DMS53 (cell line): ENCODE results near the gene FES.
A peak's percentile ranks its signal among the peaks of the same experiment; 100 is the strongest.
"Not testable (repeated sequence)": the region's sequence is repeated elsewhere in the genome, so short reads cannot be mapped to it uniquely, and the experiment has no call there.

Experiments
- DNase-seq: peaks from one replicate; lab custom pipeline; 2025; lab: John Stamatoyannopoulos, UW

FES gene

DNA sequence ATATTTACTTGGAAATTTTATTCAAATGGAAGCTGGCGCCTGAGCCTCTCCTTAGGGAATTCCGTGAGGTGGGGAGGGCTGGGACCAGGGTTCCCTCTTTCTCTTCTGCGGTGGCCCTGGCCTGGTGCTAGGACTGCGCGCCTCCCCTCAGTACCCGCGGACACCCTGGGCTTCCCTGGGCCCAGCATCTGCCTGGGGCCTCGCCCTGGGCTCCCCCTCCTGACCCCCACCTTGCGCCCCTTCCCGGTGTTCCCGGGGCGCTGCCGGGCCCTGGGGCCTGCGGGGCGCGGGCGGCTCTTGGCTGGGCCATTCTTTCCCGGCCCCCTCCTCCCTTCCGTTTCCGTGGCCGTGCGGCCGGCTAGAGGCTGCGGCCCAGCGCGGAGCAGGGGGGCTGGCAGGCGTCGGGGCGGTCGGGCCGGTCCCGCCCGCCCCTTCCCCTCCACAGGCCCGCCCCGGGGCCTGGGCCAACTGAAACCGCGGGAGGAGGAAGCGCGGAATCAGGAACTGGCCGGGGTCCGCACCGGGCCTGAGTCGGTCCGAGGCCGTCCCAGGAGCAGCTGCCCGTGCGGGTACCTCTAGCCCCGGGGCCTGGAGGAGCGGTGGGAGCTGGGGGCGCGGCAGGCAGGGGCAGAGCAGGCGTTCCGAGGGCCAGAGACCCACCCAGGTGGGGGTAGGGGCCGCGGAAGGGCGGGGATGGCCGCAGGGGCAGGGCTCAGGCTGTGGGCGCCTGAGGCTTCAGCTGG lies at the start of gene FES:
Gene FES, plus strand, starts transcription at position 529 of the 743 bp plus-strand sequence. CDS start 542 bp downstream, outside the sequence.
- no peak for DNase-seq

DNA sequence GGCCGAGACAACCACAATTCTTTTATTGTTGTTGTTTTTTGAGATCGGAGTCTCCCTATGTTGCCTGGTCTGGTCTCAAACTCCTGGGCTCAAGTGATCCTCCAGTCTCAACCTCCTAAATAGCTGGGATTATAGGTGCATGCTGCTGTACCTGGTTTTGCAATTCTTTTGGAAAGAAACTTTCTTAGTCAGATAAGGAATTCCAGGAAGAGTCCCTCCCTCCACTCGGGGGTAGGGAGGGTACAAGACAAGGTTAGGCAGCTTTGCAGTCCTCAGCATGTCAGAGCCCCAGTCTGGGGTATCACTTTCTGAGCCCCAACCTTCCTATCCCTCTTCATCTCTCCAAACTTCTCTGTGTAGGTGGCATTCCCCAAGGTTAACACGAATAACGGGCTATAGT lies 49.7 kb upstream of the FES start:
- no peak for DNase-seq

GRCh38 chr15:90836296-90836871 lies 47.9 kb upstream of the FES start:
- peak; percentile 82 for DNase-seq

- DNase-seq, result no peak
Measured at GRCh38 chr15:90837094-90837493, 47.2 kb upstream of the FES start.

- DNase-seq, result no peak
Measured at GRCh38 chr15:90838139-90838538, 46.2 kb upstream of the FES start.

- DNase-seq, result no peak
Measured at GRCh38 chr15:90838544-90838943, 45.8 kb upstream of the FES start.

DNA sequence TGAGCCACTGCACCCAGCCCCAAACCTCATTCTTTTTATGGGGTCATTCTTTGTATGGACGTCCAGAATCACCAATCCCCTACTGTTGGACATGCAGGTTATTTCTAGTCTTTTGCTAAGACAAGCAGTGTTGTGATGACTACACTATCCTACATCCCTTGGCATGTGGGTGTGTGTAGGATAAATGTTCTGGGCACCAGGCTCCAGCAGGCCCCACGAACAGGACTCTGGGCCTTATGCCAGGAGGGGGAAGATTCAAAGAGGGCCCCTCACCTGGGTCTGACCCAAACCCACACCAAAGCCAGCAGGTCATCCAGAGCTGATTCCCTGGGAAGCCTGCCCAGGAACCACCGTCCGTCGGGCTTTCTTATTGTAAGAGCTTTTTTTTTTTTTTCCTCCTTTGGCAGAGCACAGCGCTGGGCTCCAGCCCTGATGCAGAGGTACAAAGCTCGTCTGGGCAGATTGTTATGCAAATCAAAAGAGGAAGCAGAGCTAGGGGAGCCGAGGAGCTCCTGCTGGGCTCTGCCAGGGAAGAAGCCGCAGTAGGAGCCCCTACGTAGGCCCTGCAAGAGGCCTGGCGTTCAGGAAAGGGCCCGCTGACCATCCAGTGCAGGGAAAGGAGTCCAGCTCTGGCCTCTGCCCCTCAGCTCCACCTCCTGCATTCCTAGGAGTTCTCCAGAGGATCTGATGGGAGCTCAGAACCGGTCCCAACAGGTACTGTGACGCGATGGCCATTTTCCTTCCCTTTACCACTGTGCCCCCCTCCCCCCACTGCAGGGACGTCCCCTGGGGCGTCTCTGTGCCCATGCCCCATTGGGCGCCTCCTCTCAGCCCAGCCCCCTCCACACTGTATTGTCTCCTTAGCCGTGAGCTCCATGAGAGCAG lies 44.9 kb upstream of the FES start:
- peak; percentile 59 for DNase-seq

DNA sequence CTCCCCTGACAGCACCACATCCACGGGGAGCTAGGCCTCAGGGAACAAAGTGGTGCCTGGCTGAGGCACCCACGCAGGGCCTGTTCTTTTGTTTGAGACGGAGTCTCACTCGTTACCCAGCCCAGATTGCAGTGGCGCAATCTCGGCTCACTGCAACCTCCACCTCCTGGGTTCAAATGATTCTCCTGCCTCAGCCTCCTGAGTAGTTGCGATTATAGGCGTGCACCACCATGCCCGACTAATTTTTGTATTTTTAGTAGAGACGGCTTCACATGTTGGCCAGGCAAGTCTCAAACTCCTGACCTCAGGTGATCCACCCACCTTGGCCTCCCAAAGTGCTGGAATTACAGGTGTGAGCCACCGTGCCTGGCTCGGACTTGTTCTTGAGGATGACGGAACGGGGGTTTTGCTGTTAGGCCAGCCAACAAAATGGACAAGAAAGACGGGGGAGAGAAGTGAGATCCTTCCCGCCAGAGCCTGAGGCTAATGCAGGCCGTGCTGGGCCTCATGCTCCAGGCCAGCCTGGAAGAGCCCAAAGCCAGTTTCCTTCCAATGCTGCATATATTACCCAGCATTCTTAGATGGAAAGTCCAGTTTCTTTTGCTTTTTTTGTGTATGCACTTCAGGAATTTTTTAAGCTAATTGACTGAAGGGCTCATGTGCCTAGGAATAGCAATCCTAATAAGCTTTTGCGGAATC lies 44.0 kb upstream of the FES start:
- DNase-seq, result no peak

DNA sequence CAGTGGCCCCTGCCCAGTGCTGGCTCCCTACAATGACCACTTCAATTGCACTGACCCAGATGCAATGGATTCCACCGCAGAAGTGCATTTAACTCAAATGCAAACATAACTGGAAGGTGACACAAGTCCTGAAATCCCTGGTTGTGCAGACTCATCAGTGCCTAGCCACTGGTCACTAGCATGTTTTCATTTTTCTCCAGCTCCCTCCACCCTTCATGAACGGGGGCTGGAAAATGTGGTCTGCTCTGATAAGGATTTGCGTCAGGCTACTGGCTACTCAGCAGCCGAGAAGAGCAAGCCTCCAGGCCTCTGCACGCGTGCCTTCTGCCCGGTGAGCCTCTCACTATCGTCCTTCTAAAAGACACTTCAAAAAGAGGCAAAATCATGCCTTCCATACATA lies 43.4 kb upstream of the FES start:
- no peak for DNase-seq

GRCh38 chr15:90844696-90845095 lies 39.6 kb upstream of the FES start:
- DNase-seq, result no peak

GRCh38 chr15:90845201-90845949 lies 38.9 kb upstream of the FES start:
- DNase-seq, result peak; percentile 80

DNA sequence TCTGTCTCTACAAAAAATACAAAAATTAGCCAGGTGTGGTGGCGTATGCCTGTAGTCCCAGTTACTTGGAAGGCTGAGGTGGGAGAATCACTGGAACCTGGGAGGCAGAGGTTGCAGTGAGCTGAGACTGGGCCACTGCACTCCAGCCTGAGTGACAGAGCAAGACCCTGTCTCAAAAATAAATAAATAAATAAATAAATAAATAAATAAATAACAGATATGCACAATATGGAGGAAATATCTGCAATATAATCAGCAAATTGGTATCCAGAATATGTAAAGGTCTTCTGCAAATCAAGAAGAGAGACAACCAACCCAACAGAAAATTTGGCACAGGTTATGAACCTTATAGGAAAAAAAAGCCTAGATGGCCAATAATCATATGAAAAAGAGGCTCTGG lies 34.9 kb upstream of the FES start:
- DNase-seq, result not testable (repeated sequence)

DNA sequence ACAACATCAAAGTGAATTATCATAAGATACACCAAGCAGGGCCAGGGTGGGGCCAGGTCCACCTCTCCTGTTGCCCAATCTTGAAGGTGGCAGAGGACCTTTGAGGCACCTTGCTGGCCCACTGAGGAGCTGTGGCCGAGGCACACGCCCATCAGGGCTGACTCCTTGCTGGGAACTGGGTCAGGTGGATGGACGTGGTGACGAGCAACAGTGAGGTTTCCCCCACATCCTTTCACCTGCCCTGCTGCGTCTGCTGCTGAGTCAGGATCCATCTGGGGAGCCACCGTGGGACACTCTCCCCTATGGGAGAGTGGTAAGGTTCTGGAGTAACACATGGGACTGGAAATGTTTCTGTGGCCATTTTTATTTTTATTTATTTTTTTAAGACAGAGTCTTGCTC lies 33.2 kb upstream of the FES start:
- DNase-seq, result no peak

DNA sequence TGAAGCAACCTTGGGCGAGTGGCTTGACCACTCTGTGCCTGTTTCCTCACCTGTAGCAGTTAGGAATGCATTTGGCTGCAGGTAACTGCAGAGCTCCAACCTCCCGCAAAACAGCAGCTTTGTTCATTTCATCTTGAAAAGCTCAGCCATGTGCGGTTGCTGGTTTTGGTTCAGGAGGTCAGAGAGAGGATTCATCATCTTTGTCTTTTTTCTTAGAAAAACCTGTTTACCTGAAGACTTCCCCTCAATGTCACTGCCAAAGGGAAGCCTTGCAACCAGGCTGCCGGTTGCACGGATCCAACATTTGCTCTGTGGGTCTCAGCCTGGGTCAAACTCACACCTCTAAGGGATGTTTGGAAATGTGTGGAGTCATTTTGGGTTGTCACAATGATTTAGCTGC lies 32.4 kb upstream of the FES start:
- DNase-seq, result no peak

DNA sequence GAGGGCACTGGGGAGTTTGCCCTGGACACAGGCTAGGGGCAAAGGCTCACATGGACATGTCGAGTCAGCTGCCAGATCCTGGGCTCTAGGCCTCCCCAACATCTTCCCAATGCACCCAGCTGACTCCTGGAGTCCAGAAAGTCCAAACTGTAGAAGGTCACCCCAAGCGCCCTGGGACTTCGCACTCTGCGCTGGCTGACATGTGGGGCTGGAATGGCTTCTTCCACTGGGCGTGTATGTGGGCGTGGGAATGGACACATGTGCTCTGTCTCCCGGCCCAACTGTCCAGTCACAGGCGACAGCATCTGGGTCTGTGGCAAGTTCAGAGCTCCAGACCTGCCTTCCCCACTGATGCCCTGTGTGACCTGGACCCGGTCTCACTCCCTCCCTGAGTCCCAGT lies 29.2 kb upstream of the FES start:
- DNase-seq, result no peak

GRCh38 chr15:90857337-90857736 lies 27.0 kb upstream of the FES start:
- DNase-seq, result no peak

DNA sequence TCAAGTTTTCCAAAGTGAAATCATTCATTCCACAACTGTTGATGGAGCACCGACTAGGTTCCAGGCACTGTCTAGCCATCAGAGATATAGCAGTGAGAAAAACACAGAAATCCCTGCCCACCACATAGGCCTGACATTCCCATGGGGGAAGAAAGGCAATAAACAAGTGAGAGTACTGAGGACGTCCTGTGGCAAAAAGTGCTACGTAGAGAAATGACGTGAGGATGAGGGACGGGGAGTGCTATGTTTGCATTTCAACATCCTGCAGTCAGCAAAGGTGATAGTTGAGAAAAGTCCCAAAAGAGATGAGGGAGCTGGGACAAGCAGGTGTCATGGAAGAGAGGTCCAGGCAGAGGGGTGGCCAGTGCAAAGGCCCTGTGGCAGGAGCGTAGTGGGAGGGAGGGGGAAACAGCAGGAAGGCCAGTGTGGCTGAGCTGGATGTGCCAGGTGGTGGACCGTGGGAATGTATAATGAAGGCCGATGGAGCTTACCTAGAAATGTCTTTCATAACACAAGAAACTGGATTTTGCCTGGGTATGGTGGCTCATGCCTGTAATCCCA lies 26.3 kb upstream of the FES start:
- no peak for DNase-seq

GRCh38 chr15:90859234-90860131 lies 24.8 kb upstream of the FES start:
- DNase-seq, result peak; percentile 30

GRCh38 chr15:90860450-90860849 lies 23.9 kb upstream of the FES start:
- DNase-seq, result peak; percentile 43
